Urothelium cell line (cell line): ENCODE data around the gene NOD1.
A peak's percentile ranks its signal among the peaks of the same experiment; 100 is the strongest.

ENCODE experiments used
- DNase-seq: peaks from one replicate; pipeline ENCODE4 v3.0.0; 2011; ENCODE audit warnings: low spot score, mixed read lengths
- FAIRE-seq: peaks from 2 replicates; lab custom pipeline; 2011; peaks lifted over from hg19 to GRCh38; lab: Jason Lieb, UNC

The NOD1 gene

GRCh38 chr7:30470771-30471170 lies 7.8 kb downstream of the NOD1 start:
- DNase-seq (no peak), FAIRE-seq (no peak)

- FAIRE-seq (peak; percentile 58), DNase-seq (no peak)
Measured at GRCh38 chr7:30470163-30470770, 8.3 kb downstream of the NOD1 start.

- DNase-seq, result peak; percentile 91
- FAIRE-seq, result peak; percentile 76
Measured at GRCh38 chr7:30469303-30469702, 9.3 kb downstream of the NOD1 start.

- FAIRE-seq, result peak; percentile 66
- no peak for DNase-seq
Measured at GRCh38 chr7:30468791-30469190, 9.8 kb downstream of the NOD1 start.

- FAIRE-seq (no peak), DNase-seq (no peak)
Measured at GRCh38 chr7:30468041-30468440, 10.5 kb downstream of the NOD1 start.

GRCh38 chr7:30467271-30467670 lies 11.3 kb downstream of the NOD1 start:
- FAIRE-seq (no peak), DNase-seq (no peak)

- no peak for DNase-seq
- no peak for FAIRE-seq
Measured at GRCh38 chr7:30466266-30466665, 12.3 kb downstream of the NOD1 start.

- FAIRE-seq (no peak), DNase-seq (no peak)
Measured at GRCh38 chr7:30465811-30466180, 12.8 kb downstream of the NOD1 start.

- DNase-seq, result no peak
- no peak for FAIRE-seq
Measured at GRCh38 chr7:30465046-30465810, 13.4 kb downstream of the NOD1 start.

- DNase-seq (no peak), FAIRE-seq (peak; percentile 50)
Measured at GRCh38 chr7:30464231-30464671, 14.3 kb downstream of the NOD1 start.

- no peak for DNase-seq
- FAIRE-seq, result no peak
Measured at GRCh38 chr7:30463405-30464145, 15.0 kb downstream of the NOD1 start.

- FAIRE-seq (no peak), DNase-seq (no peak)
Measured at GRCh38 chr7:30462179-30462578, 16.4 kb downstream of the NOD1 start.

- no peak for FAIRE-seq
- no peak for DNase-seq
Measured at GRCh38 chr7:30460246-30460633, 18.3 kb downstream of the NOD1 start.

GRCh38 chr7:30459591-30460245 lies 18.9 kb downstream of the NOD1 start:
- FAIRE-seq (no peak), DNase-seq (peak; percentile 69)

- FAIRE-seq, result no peak
- DNase-seq, result no peak
Measured at GRCh38 chr7:30458311-30458710, 20.3 kb downstream of the NOD1 start.

GRCh38 chr7:30453921-30454320 lies 24.7 kb downstream of the NOD1 start:
- FAIRE-seq (no peak), DNase-seq (no peak)

- DNase-seq, result no peak
- no peak for FAIRE-seq
Measured at GRCh38 chr7:30453016-30453415, 25.6 kb downstream of the NOD1 start.

- no peak for DNase-seq
- FAIRE-seq, result no peak
Measured at GRCh38 chr7:30452280-30452930, 26.2 kb downstream of the NOD1 start.

- FAIRE-seq, result no peak
- no peak for DNase-seq
Measured at GRCh38 chr7:30451539-30452279, 26.9 kb downstream of the NOD1 start.

GRCh38 chr7:30450983-30451497 lies 27.5 kb downstream of the NOD1 start:
- FAIRE-seq (no peak), DNase-seq (no peak)
